ENCODE measurements around the gene NUAK1. TPM values are rescaled to one million over a fixed set of nuclear protein-coding genes. Genes with fewer than 3 reads are reported as not detected.

NUAK1 gene
- total RNA-seq, 2 experiments from 2014 or later: not detected

DNA sequence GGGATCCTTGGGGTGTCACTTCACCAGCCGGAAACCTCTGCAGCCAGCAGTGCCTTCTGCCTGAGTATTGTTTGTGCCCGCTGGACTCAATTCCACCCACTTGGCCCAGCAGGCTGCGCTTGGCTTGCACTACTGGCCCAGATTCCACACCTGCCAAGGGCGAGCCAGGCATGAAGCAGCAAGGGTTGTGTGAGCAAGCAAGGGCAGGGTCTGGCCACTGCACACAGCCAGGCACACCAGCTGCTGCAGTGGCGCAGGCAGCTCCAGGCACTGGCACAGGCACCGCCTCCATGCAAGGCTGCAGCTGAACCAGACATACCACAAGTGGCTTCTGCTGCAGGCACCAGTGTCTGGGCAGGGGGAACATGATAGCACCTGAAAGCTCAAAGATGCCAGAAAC is 99.5 kb downstream of the NUAK1 start:
- H3K9me3 Mint-ChIP-seq (ENCODE audit: insufficient read depth): no peaks in the 10 kb centered on the region
- H3K27me3 Mint-ChIP-seq (ENCODE audit: low read depth): no peaks in the 10 kb centered on the region
- ATAC-seq (no peak), DNase-seq (no peak)
- no peak overlapping the region for H3K27ac Mint-ChIP-seq
- H3K4me1 Mint-ChIP-seq (ENCODE audit: low read depth): no peaks in the 10 kb centered on the region
- no peak overlapping the region for H3K4me3 Mint-ChIP-seq
- ChIA-PET CTCF (no interaction called here), POLR2A (no interaction called here)
- no peaks in the 10 kb centered on the region for H3K36me3 Mint-ChIP-seq (ENCODE audit: low read depth)

DNA sequence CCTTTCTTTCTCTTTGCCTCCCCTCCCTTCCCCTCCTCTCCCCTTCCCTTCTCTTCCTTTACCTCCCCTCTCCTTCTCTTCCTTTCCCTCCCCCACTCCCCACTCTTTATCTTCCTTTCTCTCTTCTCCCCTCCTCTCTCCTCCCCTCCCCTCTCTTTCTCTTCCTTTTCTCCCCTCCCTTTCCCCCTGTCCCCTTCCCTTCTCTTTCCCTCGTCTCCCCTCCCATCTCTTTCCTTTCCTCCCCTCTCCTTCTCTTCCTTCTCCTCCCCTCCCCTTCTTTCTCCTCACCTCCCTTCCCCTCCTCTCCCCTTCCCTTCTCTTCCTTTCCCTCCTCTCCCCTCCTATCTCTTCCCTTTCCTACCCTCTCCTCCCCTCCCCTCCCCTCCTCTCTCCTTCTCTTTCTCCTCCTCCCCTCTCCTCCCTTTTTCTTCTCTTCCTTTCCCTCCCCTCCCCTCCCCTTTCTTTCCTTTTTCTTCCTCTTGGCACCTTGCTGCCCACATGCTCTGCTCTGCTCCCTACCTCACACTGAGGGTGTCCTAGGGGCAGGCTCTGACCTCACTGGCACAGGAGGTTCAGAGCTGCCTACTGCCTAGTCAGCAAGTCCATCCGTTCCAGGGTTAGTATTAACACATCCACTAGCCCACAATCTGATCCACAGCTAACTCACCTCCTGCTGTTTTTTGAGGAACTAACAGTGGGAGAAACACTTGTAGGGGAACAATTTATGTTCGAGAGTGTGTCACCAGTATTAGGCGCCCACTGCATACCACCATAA is 101.0 kb downstream of the NUAK1 start:
- no peak overlapping the region for H3K27ac Mint-ChIP-seq
- H3K9me3 Mint-ChIP-seq (ENCODE audit: insufficient read depth): no peaks in the 10 kb centered on the region
- no peaks in the 10 kb centered on the region for H3K4me1 Mint-ChIP-seq (ENCODE audit: low read depth)
- ChIA-PET POLR2A (no interaction called here), CTCF (no interaction called here)
- H3K4me3 Mint-ChIP-seq: no peak overlapping the region
- no peaks in the 10 kb centered on the region for H3K36me3 Mint-ChIP-seq (ENCODE audit: low read depth)
- no peaks in the 10 kb centered on the region for H3K27me3 Mint-ChIP-seq (ENCODE audit: low read depth)
- ATAC-seq (no peak), DNase-seq (no peak)

DNA sequence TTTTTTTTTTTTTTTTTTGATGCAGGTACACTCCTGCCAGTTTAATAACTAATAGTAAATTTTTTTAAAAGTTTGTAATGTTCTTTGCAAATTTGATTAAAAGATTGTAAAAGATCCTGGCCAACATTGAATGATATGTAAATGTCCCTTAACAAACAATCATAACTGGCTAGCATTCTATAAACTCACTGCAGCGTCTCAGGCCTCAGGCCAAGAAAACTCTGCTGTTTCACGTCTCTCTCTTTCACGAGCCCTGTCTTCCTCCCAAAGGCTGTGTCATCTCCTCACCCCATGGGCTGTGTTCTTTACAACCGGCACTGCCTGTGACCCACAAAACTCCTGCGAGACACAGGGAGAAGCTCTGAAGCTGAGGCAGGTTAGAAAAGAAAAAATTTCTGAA is 103.3 kb downstream of the NUAK1 start:
- DNase-seq: no peak
- no peak overlapping the region for H3K4me3 Mint-ChIP-seq
- H3K27ac Mint-ChIP-seq: no peak overlapping the region
- CTCF ChIA-PET: no interaction called here
- POLR2A ChIA-PET: no interaction called here
- no peaks in the 10 kb centered on the region for H3K4me1 Mint-ChIP-seq (ENCODE audit: low read depth)
- no peaks in the 10 kb centered on the region for H3K27me3 Mint-ChIP-seq (ENCODE audit: low read depth)
- no peaks in the 10 kb centered on the region for H3K36me3 Mint-ChIP-seq (ENCODE audit: low read depth)
- no peak for ATAC-seq
- no peaks in the 10 kb centered on the region for H3K9me3 Mint-ChIP-seq (ENCODE audit: insufficient read depth)

DNA sequence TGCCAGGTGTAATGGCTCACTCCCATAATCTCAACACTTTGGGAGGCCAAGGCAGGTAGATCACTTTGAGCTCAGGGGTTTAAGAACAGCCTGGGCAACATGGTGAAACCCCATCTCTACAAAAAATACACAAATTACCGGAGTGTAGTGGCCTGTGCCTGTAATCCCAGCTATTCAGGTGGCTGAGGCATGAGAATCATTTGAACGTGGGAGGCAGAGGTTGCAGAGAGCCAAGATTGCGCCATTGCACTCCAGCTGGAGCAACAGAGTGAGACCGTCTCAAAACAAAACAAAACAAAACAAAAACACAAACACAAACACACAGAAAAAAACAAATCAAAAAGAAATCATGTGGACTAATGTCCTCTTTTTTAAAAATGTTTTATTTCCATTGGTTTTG is 104.4 kb downstream of the NUAK1 start:
- Mint-ChIP-seq H3K27ac (no peak overlapping the region), H3K4me3 (no peak overlapping the region), H3K9me3 (ENCODE audit: insufficient read depth) (no peaks in the 10 kb centered on the region), H3K36me3 (ENCODE audit: low read depth) (no peaks in the 10 kb centered on the region), H3K27me3 (ENCODE audit: low read depth) (no peaks in the 10 kb centered on the region), H3K4me1 (ENCODE audit: low read depth) (no peaks in the 10 kb centered on the region)
- ATAC-seq (no peak), DNase-seq (no peak)
- CTCF ChIA-PET: interaction anchor here (1.3 kb wide), 1 partner anchor 10 kb away, joined by 3 read pairs; no protein-coding TSS in a partner anchor
- POLR2A ChIA-PET: no interaction called here

DNA sequence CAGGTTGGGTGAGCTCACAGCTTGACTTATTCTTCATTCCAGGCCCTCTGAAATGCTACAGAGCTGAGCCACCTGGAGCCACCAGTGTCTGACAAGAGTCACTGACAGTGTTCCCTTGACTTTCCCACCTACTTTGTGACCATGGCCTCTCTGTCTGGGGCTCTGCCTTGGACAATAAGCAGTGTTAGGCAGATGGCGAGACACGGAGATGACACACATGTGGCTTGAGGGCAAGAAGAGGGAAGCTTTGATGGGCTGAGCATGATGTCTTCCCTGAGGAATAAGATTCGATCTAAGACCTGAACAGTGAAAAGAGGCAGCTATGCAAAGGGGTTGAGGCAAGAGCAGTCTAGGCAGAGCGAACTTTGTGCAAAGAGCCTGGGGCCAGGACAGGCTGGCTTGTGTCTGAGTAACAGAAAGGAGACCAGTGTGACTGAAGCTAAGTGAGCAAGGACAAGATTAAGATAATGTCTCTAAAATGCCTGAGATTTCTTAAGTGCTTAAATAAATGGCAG is 105.5 kb downstream of the NUAK1 start:
- Mint-ChIP-seq H3K4me3 (no peak overlapping the region), H3K4me1 (ENCODE audit: low read depth) (no peaks in the 10 kb centered on the region), H3K9me3 (ENCODE audit: insufficient read depth) (no peaks in the 10 kb centered on the region), H3K27ac (no peak overlapping the region), H3K27me3 (ENCODE audit: low read depth) (peaks cover 4% of the 10 kb centered on the region), H3K36me3 (ENCODE audit: low read depth) (no peaks in the 10 kb centered on the region)
- ChIA-PET POLR2A (interaction anchor here (0.5 kb wide), 1 partner anchor 670 kb away, joined by 3 read pairs; no protein-coding TSS in a partner anchor), CTCF (interaction anchor here (1.3 kb wide), 1 partner anchor 11 kb away, joined by 3 read pairs; no protein-coding TSS in a partner anchor)
- DNase-seq (no peak), ATAC-seq (no peak)

DNA sequence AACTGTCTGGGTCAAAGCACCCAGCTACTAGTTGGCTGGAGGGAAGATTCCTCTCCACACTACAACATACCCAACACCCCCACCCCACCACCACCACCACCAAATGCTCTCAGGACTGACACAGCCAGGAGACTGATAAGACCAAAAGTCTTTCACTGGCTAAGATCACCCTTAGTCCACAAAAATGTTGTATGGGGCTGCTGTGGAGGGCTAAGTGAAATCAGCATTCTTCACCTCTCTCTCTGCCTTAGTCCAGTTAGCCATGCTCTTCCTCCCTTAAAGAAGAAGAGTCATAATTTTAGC is 106.2 kb downstream of the NUAK1 start:
- no peak for ATAC-seq
- Mint-ChIP-seq H3K4me3 (no peak overlapping the region), H3K27me3 (ENCODE audit: low read depth) (peaks cover 11% of the 10 kb centered on the region), H3K36me3 (ENCODE audit: low read depth) (no peaks in the 10 kb centered on the region), H3K4me1 (ENCODE audit: low read depth) (no peaks in the 10 kb centered on the region), H3K9me3 (ENCODE audit: insufficient read depth) (no peaks in the 10 kb centered on the region), H3K27ac (no peak overlapping the region)
- DNase-seq: no peak
- ChIA-PET POLR2A (no interaction called here), CTCF (no interaction called here)

DNA sequence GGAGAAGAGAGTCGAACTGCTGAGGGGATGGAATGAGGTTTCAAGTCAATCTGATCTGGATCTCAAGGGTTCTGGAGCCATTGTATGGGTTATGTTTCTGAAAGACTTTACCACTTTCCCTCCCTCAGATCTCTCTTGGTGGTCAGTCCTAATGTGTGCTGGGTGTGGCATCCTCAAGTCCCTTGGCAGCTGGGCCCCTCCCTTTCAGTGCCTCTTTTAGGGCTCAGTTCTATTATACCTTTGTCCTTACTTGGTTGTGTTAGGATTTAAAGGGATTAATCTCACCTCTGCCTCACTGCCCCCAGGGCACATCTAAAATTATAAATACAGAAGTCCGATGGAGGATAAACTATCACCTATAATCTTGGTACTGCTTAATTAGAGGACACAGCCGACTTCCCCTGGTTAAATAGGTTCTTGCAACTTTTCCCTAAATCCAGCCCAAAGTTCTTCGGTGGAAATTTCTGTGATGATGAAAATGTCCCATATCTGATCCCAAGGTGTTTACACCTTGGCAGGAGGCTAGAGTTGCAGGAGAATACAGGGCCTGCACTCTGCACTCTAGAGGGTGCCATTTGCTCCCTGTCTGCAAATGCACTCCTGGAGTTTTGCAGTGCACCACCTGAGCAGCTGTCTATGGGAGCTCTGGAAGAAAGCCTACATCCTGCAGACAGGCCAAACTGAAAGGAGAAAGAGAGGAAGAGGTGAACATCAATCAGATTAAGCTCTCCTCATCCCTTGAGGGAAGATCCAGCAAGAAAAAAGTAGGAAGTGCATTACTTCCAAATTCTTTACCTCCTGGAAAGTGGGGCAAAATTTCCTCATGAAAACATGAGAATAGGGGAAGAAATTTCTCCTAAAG is 106.8 kb downstream of the NUAK1 start:
- ChIA-PET POLR2A (no interaction called here), CTCF (no interaction called here)
- Mint-ChIP-seq H3K4me1 (ENCODE audit: low read depth) (no peaks in the 10 kb centered on the region), H3K4me3 (no peak overlapping the region), H3K36me3 (ENCODE audit: low read depth) (no peaks in the 10 kb centered on the region), H3K9me3 (ENCODE audit: insufficient read depth) (no peaks in the 10 kb centered on the region), H3K27me3 (ENCODE audit: low read depth) (peaks cover 11% of the 10 kb centered on the region), H3K27ac (no peak overlapping the region)
- ATAC-seq (no peak), DNase-seq (no peak)

DNA sequence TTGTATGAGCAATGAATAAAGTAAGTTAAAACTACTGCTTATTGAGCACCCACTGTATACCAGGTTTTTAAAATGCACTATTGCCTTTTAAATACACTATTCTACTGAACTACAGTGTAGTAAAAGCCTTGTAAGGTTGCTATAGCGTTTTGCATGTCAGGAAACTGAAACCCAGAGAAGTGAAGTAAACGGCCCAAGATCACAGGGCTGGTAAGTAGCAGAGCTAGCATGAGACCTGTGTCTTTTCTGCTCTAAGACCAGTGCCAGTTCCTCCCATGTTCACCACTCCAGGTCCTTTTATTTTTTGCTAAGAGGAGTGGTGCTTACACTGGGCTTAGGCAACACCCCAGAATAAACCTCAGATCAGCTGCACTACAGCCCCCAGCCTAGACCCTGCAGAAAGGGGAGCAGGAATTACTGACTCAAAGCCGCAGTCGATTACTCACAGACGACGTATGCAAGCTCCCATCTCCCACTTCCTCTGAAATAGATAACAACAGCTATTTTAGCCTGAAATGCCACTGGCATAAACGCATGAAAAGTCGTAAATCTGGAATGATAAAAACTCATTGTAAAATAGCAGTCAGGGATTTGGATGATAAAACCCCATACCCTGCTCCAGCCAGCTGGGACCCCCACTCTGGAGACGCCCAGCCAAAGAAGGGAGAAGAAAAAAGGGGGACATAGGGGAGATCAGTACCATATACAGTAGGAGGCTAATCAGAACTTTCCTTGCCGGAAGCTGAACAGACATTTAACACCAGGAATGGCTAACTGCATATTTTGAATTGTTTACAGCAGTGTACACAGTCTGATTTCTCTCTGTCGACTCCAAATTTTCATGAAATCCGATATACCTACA is 108.3 kb downstream of the NUAK1 start:
- H3K36me3 Mint-ChIP-seq (ENCODE audit: low read depth): no peaks in the 10 kb centered on the region
- H3K9me3 Mint-ChIP-seq (ENCODE audit: insufficient read depth): no peaks in the 10 kb centered on the region
- CTCF ChIA-PET: no interaction called here
- no peak for ATAC-seq
- no peaks in the 10 kb centered on the region for H3K4me1 Mint-ChIP-seq (ENCODE audit: low read depth)
- no peak overlapping the region for H3K27ac Mint-ChIP-seq
- peaks cover 11% of the 10 kb centered on the region for H3K27me3 Mint-ChIP-seq (ENCODE audit: low read depth)
- POLR2A ChIA-PET: no interaction called here
- H3K4me3 Mint-ChIP-seq: no peak overlapping the region
- no peak for DNase-seq

DNA sequence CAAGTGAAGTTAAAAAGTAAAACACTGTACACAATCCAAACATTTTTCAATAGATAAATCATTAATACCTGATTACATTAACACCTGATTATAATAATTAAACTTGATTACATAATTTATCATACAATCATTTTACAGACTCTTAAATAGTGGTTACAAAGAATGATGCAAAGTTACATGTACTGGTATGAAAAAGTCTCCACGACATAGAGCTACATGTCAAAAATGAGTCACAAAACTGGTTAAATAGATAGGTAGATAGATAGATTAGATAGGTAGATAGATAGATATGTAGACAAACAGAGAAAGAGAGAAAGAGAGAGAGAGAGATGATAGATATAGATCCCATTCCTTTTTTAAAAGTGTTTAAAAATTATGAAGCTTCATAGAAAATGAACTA is 109.2 kb downstream of the NUAK1 start:
- POLR2A ChIA-PET: no interaction called here
- H3K9me3 Mint-ChIP-seq (ENCODE audit: insufficient read depth): no peaks in the 10 kb centered on the region
- DNase-seq (no peak), ATAC-seq (no peak)
- peaks cover 11% of the 10 kb centered on the region for H3K27me3 Mint-ChIP-seq (ENCODE audit: low read depth)
- no peak overlapping the region for H3K27ac Mint-ChIP-seq
- no peaks in the 10 kb centered on the region for H3K36me3 Mint-ChIP-seq (ENCODE audit: low read depth)
- CTCF ChIA-PET: no interaction called here
- H3K4me1 Mint-ChIP-seq (ENCODE audit: low read depth): no peaks in the 10 kb centered on the region
- H3K4me3 Mint-ChIP-seq: no peak overlapping the region

DNA sequence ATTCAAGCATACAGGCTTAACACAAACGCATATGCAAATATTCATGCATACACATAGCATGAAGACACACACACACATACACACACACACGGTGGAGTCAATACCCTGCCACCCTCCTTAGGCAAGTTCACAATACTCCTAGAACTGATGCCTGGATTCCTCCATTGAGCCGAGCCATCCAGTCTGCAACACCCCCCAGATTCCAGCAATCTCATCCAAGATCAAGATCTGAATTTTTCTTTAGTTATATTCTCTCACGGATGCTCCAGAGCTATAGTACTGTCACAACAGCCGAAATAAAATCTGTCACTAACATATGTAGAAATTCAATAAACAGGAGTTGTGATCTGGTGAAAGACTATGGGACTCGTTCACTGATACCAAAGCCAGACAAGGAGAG is 110.8 kb downstream of the NUAK1 start:
- no peak overlapping the region for H3K4me3 Mint-ChIP-seq
- CTCF ChIA-PET: no interaction called here
- POLR2A ChIA-PET: no interaction called here
- peaks cover 13% of the 10 kb centered on the region for H3K27me3 Mint-ChIP-seq (ENCODE audit: low read depth)
- H3K27ac Mint-ChIP-seq: no peak overlapping the region
- no peaks in the 10 kb centered on the region for H3K4me1 Mint-ChIP-seq (ENCODE audit: low read depth)
- no peaks in the 10 kb centered on the region for H3K9me3 Mint-ChIP-seq (ENCODE audit: insufficient read depth)
- ATAC-seq (no peak), DNase-seq (no peak)
- H3K36me3 Mint-ChIP-seq (ENCODE audit: low read depth): no peaks in the 10 kb centered on the region

DNA sequence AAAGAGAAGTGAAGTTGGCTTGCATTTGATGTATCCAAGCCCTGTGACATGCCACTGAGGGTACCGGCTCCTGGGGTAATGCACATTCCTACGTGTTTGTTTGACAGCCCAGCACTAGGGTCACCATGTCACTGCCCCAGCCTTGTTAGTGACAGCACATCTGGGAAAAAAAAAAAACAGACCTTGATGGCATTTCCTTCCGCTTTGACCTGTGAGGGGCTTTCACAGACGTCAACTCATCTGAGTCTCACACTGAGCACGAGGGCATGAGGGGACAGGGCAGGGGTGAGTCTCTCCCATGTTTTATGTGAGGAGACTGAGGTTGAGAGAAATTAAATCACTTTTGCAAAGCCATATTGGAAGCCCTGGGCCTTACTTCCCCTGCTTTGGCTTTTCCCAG is 111.5 kb downstream of the NUAK1 start:
- DNase-seq (no peak), ATAC-seq (no peak)
- ChIA-PET CTCF (no interaction called here), POLR2A (no interaction called here)
- Mint-ChIP-seq H3K27me3 (ENCODE audit: low read depth) (peaks cover 13% of the 10 kb centered on the region), H3K36me3 (ENCODE audit: low read depth) (no peaks in the 10 kb centered on the region), H3K27ac (no peak overlapping the region), H3K4me3 (no peak overlapping the region), H3K4me1 (ENCODE audit: low read depth) (no peaks in the 10 kb centered on the region), H3K9me3 (ENCODE audit: insufficient read depth) (no peaks in the 10 kb centered on the region)

DNA sequence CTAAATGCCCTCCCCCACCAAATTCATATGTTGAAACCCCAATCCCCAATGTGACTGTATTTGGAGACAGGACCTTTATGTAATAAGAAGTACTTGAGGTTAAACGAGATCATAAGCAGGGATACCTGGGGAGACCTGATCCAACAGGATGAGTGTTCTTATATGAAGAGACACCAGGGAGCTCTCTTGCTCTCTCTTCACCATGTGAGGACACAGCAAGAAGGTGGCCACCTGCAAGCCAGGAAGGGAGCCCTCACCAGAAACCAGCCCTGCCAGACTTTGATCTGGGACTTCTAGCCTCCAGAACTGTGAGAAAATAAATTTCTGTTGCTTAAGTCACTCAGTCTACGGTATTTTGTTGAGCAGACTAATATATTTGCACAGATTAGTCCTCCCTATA is 113.6 kb downstream of the NUAK1 start:
- no peaks in the 10 kb centered on the region for H3K4me1 Mint-ChIP-seq (ENCODE audit: low read depth)
- no peak overlapping the region for H3K4me3 Mint-ChIP-seq
- H3K9me3 Mint-ChIP-seq (ENCODE audit: insufficient read depth): no peaks in the 10 kb centered on the region
- no peaks in the 10 kb centered on the region for H3K36me3 Mint-ChIP-seq (ENCODE audit: low read depth)
- no peak for DNase-seq
- peaks cover 13% of the 10 kb centered on the region for H3K27me3 Mint-ChIP-seq (ENCODE audit: low read depth)
- no peak for ATAC-seq
- POLR2A ChIA-PET: no interaction called here
- CTCF ChIA-PET: interaction anchor here (2.2 kb wide), 1 partner anchor 111 kb away, joined by 6 read pairs; no protein-coding TSS in a partner anchor
- no peak overlapping the region for H3K27ac Mint-ChIP-seq

Data from activated CD8-positive, alpha-beta T cell treated with anti-CD3 and anti-CD28 coated beads, Interleukin-2, amount 10 ng/mL, durations not matched to agents 7 days and 5 days (primary cell).